Activated CD4-positive, alpha-beta T cell treated with anti-CD3 and anti-CD28 coated beads, Interleukin-2, Interleukin-4, amounts not matched to agents 100 ng/mL and 50 ng/mL, durations not matched to agents 16 hours and 8 hours (primary cell): Measurements from ENCODE around the gene KL.

Source experiments
- DNase-seq: peaks from one replicate; pipeline ENCODE4 v3.0.0-alpha.2; 2020; ENCODE audit warnings: low spot score

Gene KL

GRCh38 chr13:33081666-33082065, 65.4 kb downstream of the KL start:
- no peak for DNase-seq

GRCh38 chr13:33083054-33083453, 66.8 kb downstream of the KL start:
- DNase-seq = no peak

GRCh38 chr13:33087091-33087490, 70.9 kb downstream of the KL start:
- DNase-seq = no peak

GRCh38 chr13:33087790-33088189, 71.6 kb downstream of the KL start:
- no peak for DNase-seq

GRCh38 chr13:33089311-33089710, 73.1 kb downstream of the KL start:
- DNase-seq = no peak

GRCh38 chr13:33090755-33091414, 74.7 kb downstream of the KL start:
- no peak for DNase-seq

- DNase-seq = no peak
Measured at GRCh38 chr13:33091415-33091774, 75.2 kb downstream of the KL start.

- no peak for DNase-seq
Measured at GRCh38 chr13:33092073-33092987, 76.1 kb downstream of the KL start.

GRCh38 chr13:33096886-33097605, 80.8 kb downstream of the KL start:
- DNase-seq = no peak

GRCh38 chr13:33099860-33100259, 83.6 kb downstream of the KL start:
- DNase-seq = no peak

- no peak for DNase-seq
Measured at GRCh38 chr13:33100886-33101285, 84.7 kb downstream of the KL start.

GRCh38 chr13:33101835-33102234, 85.6 kb downstream of the KL start:
- no peak for DNase-seq

- no peak for DNase-seq
Measured at GRCh38 chr13:33103457-33103856, 87.2 kb downstream of the KL start.

- DNase-seq = no peak
Measured at GRCh38 chr13:33105387-33106005, 89.3 kb downstream of the KL start.

GRCh38 chr13:33106656-33107360, 90.6 kb downstream of the KL start:
- DNase-seq = no peak

GRCh38 chr13:33107361-33107760, 91.1 kb downstream of the KL start:
- DNase-seq = no peak

GRCh38 chr13:33108620-33109019, 92.4 kb downstream of the KL start:
- no peak for DNase-seq

- DNase-seq = no peak
Measured at GRCh38 chr13:33109271-33109697, 93.1 kb downstream of the KL start.

- no peak for DNase-seq
Measured at GRCh38 chr13:33109801-33110200, 93.6 kb downstream of the KL start.

GRCh38 chr13:33110386-33110712, 94.1 kb downstream of the KL start:
- no peak for DNase-seq

GRCh38 chr13:33110713-33111413, 94.6 kb downstream of the KL start:
- no peak for DNase-seq
